NB4 (cell line): Measurements from ENCODE around the gene SLCO3A1.

Experiments
- DNase-seq: peaks from one replicate; pipeline ENCODE4 v3.0.0; 2010; ENCODE audit warnings: low read depth
- H3K4me3 ChIP-seq: one replicate; pipeline ENCODE4 v1.5.1; 2011; ENCODE audit warnings: mild to moderate bottlenecking, low read depth, low read length, moderate library complexity
- MYC ChIP-seq: IDR thresholded peaks from 2 replicates; pipeline ENCODE4 v1.6.1; 2011; ENCODE audit warnings: low read depth, low read length
- POLR2A ChIP-seq: IDR thresholded peaks from 2 replicates; pipeline ENCODE4 v1.6.1; 2011; ENCODE audit warnings: mild to moderate bottlenecking; ENCODE audit not compliant: insufficient read length; ENCODE audit errors: extremely low read depth
- TF ChIP-seq, protein P1 (sequence below): IDR thresholded peaks from 2 replicates; pipeline ENCODE4 v1.6.1; 2011; ENCODE audit warnings: low read depth, low read length
- TF ChIP-seq, protein P2 (sequence below): IDR thresholded peaks from one replicate; pipeline ENCODE4 v1.5.1; 2012; ENCODE audit warnings: low read depth, low read length

SLCO3A1 gene

DNA sequence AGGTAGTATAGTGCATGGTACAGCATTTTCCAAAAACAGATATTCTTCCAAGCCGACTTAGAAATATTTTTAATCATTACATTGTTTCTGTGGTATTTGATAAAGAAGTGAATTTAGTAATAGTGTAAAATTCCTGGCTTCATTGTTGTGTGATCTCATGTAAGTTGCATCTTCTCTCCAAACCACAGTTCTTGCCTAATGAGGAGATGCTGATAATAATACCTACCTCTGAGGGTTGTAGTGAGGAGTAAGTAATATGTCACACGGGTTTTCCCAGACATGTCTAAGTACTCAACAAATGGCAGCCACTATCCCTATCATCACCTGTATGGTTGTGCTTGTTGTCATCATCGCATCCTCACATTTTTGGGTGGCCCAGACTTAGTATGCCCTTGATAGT is 167.3 kb downstream of the SLCO3A1 start:
- TF ChIP-seq POLR2A (no peak), MYC (no peak)
- TF ChIP-seq, protein P1, sequence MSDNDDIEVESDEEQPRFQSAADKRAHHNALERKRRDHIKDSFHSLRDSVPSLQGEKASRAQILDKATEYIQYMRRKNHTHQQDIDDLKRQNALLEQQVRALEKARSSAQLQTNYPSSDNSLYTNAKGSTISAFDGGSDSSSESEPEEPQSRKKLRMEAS, result no peak
- TF ChIP-seq, protein P2, sequence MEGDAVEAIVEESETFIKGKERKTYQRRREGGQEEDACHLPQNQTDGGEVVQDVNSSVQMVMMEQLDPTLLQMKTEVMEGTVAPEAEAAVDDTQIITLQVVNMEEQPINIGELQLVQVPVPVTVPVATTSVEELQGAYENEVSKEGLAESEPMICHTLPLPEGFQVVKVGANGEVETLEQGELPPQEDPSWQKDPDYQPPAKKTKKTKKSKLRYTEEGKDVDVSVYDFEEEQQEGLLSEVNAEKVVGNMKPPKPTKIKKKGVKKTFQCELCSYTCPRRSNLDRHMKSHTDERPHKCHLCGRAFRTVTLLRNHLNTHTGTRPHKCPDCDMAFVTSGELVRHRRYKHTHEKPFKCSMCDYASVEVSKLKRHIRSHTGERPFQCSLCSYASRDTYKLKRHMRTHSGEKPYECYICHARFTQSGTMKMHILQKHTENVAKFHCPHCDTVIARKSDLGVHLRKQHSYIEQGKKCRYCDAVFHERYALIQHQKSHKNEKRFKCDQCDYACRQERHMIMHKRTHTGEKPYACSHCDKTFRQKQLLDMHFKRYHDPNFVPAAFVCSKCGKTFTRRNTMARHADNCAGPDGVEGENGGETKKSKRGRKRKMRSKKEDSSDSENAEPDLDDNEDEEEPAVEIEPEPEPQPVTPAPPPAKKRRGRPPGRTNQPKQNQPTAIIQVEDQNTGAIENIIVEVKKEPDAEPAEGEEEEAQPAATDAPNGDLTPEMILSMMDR, result no peak
- H3K4me3 ChIP-seq, result no peak overlapping the region
- DNase-seq, result no peak

- H3K4me3 ChIP-seq, result no peak overlapping the region
- TF ChIP-seq, protein P1, result no peak
- TF ChIP-seq POLR2A, result no peak
- TF ChIP-seq, protein P2, result no peak
- TF ChIP-seq MYC, result no peak
- DNase-seq, result no peak
Measured at GRCh38 chr15:92021792-92022191, 168.3 kb downstream of the SLCO3A1 start.

DNA sequence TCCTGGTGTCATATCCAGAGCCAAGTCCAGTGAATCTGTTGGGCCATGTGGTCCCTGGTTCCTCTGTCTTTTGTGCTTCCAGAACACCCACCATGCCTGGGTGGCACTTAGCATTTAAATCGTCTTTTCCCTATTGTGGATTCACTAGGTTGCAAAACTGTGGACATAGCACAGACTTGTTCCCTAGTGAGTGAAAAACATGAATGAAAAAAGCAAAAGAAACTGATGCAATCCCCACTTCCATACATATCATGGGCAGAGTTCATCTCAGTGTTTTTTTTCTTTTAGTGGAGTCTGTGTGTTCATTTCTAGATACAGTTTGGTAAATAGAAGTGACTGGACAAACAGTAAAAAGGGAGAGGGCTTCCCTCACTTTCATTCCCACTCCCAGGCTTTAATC is 170.5 kb downstream of the SLCO3A1 start:
- no peak overlapping the region for H3K4me3 ChIP-seq
- TF ChIP-seq POLR2A (no peak), MYC (no peak)
- TF ChIP-seq, protein P1, result no peak
- TF ChIP-seq, protein P2, result no peak
- no peak for DNase-seq

- H3K4me3 ChIP-seq, result no peak overlapping the region
- DNase-seq, result no peak
- TF ChIP-seq, protein P1, result no peak
- TF ChIP-seq MYC (no peak), POLR2A (no peak)
- TF ChIP-seq, protein P2, result no peak
Measured at GRCh38 chr15:92025706-92026270, 172.3 kb downstream of the SLCO3A1 start.

- no peak overlapping the region for H3K4me3 ChIP-seq
- TF ChIP-seq, protein P1, result no peak
- TF ChIP-seq, protein P2, result no peak
- TF ChIP-seq MYC (no peak), POLR2A (no peak)
- DNase-seq, result no peak
Measured at GRCh38 chr15:92028389-92028724, 174.8 kb downstream of the SLCO3A1 start.

DNA sequence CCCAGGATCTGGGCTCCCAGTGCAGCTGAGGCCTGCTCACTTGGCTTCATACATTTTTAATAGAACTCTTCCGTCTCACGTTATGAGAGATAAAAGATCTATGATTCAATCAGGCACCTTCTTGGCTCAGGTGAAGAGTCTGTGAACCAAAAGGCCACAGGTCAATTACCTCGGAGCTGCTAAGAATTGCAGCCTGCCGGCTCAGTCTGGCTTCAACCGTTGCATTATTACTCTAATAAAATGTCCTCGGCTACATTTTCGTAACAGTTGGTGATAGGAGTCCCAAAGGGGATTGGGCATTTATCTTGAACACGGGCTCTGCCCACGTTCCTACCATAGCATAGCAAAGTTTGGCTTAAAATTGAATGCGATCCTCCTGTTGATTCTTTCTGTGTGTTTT is 176.3 kb downstream of the SLCO3A1 start:
- DNase-seq, result no peak
- TF ChIP-seq, protein P2, result no peak
- no peak overlapping the region for H3K4me3 ChIP-seq
